SK-N-SH (cell line): ENCODE measurements around the gene ACOXL. TPM values are rescaled to one million over a fixed set of nuclear protein-coding genes. Genes with fewer than 3 reads are reported as not detected.

Source experiments
- CTCF ChIA-PET: fragments of 300-600, 350-600 bp; formaldehyde crosslinking; extraction: SDS; loops from one replicate; lab custom pipeline; 2021; lab: Yijun Ruan, JAX
- POLR2A ChIA-PET: fragments of 350-600 bp; sonication (Branson Sonifier 250); formaldehyde crosslinking; extraction: SDS; loops from one replicate; lab custom pipeline; 2020; ENCODE audit warnings: antibody characterized with exemption, inconsistent platforms; lab: Yijun Ruan, JAX
- DNase-seq: peaks from one replicate; pipeline ENCODE4 v3.0.0; 2012
- H2AFZ ChIP-seq: fragments of 200-600 bp; sonication (generic); 2 replicates; pipeline ENCODE4 v1.8.1; 2016; ENCODE audit warnings: antibody characterized with exemption, mild to moderate bottlenecking, low read depth
- H3F3A ChIP-seq: fragments of 200-600 bp; sonication (generic); replicated peaks from 2 replicates; pipeline ENCODE3; 2016; ENCODE audit warnings: antibody characterized with exemption, mild to moderate bottlenecking; ENCODE audit not compliant: insufficient read depth
- H3K27ac ChIP-seq, 2 experiments: fragments of 200-500 bp in 1 of 2; fragments of 200-600 bp in 1 of 2; sonication (Bioruptor generic) in 1 of 2; sonication (generic), shearing (Covaris generic) in 1 of 2; 2 replicates each; pipeline versions ENCODE4 v1.5.1 to v1.6.1; 2014 to 2016; ENCODE audit warnings: low read depth in 2 of 2, inconsistent platforms in 1 of 2, low read length in 1 of 2, mild to moderate bottlenecking in 1 of 2, mixed read lengths in 1 of 2
- H3K27me3 ChIP-seq: fragments of 200-600 bp; sonication (generic), shearing (Covaris generic); 2 replicates; pipeline ENCODE4 v1.6.1; 2016; ENCODE audit warnings: mixed run types; ENCODE audit not compliant: insufficient read depth
- H3K36me3 ChIP-seq, 2 experiments: fragments of 200-500 bp in 1 of 2; fragments of 200-600 bp in 1 of 2; sonication (Bioruptor generic) in 1 of 2; sonication (generic) in 1 of 2; replicated peaks in 1 of 2; 2 replicates each; pipeline versions ENCODE3 to v1.5.1; 2014 to 2016; ENCODE audit warnings: low read length in 1 of 2, mild to moderate bottlenecking in 1 of 2; ENCODE audit not compliant: insufficient read depth in 2 of 2, control insufficient read depth in 1 of 2
- H3K4me1 ChIP-seq, 2 experiments: fragments of 200-500 bp in 1 of 2; fragments of 200-600 bp in 1 of 2; sonication (Bioruptor generic) in 1 of 2; sonication (generic), shearing (Covaris generic) in 1 of 2; 2 replicates each; pipeline versions ENCODE4 v1.5.1 to v1.6.1; 2014 to 2016; ENCODE audit warnings: low read depth in 1 of 2, low read length in 1 of 2, mixed run types in 1 of 2; ENCODE audit not compliant: insufficient read depth in 2 of 2, control insufficient read depth in 1 of 2
- H3K4me2 ChIP-seq: fragments of 200-600 bp; sonication (generic), shearing (Covaris generic); 2 replicates; pipeline ENCODE4 v1.6.1; 2017; ENCODE audit warnings: mixed run types
- H3K4me3 ChIP-seq, 2 experiments: fragments of 200-500 bp in 1 of 2; fragments of 200-600 bp in 1 of 2; sonication (Bioruptor generic) in 1 of 2; sonication (generic), shearing (Covaris generic) in 1 of 2; 2 replicates each; pipeline versions ENCODE4 v1.5.1 to v1.8.1; 2014 to 2016; ENCODE audit warnings: low read depth in 2 of 2, inconsistent platforms in 1 of 2, low read length in 1 of 2, mild to moderate bottlenecking in 1 of 2, mixed read lengths in 1 of 2, moderate library complexity in 1 of 2
- H3K79me2 ChIP-seq: fragments of 200-600 bp; sonication (generic); 2 replicates; pipeline ENCODE4 v1.8.1; 2017; ENCODE audit warnings: mild to moderate bottlenecking; ENCODE audit not compliant: insufficient read depth
- H3K9ac ChIP-seq: fragments of 200-600 bp; sonication (generic); 2 replicates; pipeline ENCODE4 v1.6.1; 2017; ENCODE audit warnings: mixed run types
- H3K9me2 ChIP-seq: fragments of 200-600 bp; sonication (generic); 2 replicates; pipeline ENCODE4 v1.6.1; 2017; ENCODE audit warnings: mixed run types
- H3K9me3 ChIP-seq: fragments of 200-600 bp; sonication (generic); 2 replicates; pipeline ENCODE4 v1.6.1; 2017; ENCODE audit warnings: mixed run types, mild to moderate bottlenecking, moderate library complexity
- H4K20me1 ChIP-seq: fragments of 200-600 bp; sonication (generic); 2 replicates; pipeline ENCODE4 v1.6.1; 2017; ENCODE audit warnings: mild to moderate bottlenecking, mixed run types; ENCODE audit not compliant: insufficient read depth
- CHD2 ChIP-seq: fragments of 150-350 bp; IDR thresholded peaks from 2 replicates; pipeline ENCODE4 v1.6.1; 2018; ENCODE audit warnings: low read length; ENCODE audit not compliant: partially characterized antibody
- ELF1 ChIP-seq: IDR thresholded peaks from 2 replicates; pipeline ENCODE4 v1.4.0; 2012
- EZH2phosphoT487 ChIP-seq: fragments of 200-600 bp; sonication (generic); IDR thresholded peaks from 2 replicates; pipeline ENCODE4 v1.6.1; 2017; ENCODE audit warnings: low read depth, mixed run types, mild to moderate bottlenecking, antibody characterized with exemption, moderate library complexity, borderline replicate concordance
- FOSL2 ChIP-seq: IDR thresholded peaks from 2 replicates; pipeline ENCODE4 v1.4.0; 2012; ENCODE audit warnings: low read depth, mild to moderate bottlenecking, moderate library complexity, borderline replicate concordance
- FOXJ3 ChIP-seq: sonication (generic); formaldehyde crosslinking; IDR thresholded peaks from 2 replicates; pipeline ENCODE4 v1.5.1; 2020; ENCODE audit warnings: mild to moderate bottlenecking, missing genetic modification reagents
- FOXM1 ChIP-seq: IDR thresholded peaks from 2 replicates; pipeline ENCODE4 v1.4.0; 2012; ENCODE audit warnings: low read depth, mild to moderate bottlenecking
- JUND ChIP-seq: IDR thresholded peaks from 2 replicates; pipeline ENCODE4 v1.4.0; 2012
- MXI1 ChIP-seq: IDR thresholded peaks from 2 replicates; pipeline ENCODE4 v1.6.1; 2012; ENCODE audit warnings: mild to moderate bottlenecking, low read depth, low read length, improper control_type of control experiment
- NFIC ChIP-seq: IDR thresholded peaks from 2 replicates; pipeline ENCODE4 v1.4.0; 2012; ENCODE audit warnings: borderline replicate concordance
- NRF1 ChIP-seq: IDR thresholded peaks from 2 replicates; pipeline ENCODE4 v1.6.1; 2012; ENCODE audit warnings: low read depth, mild to moderate bottlenecking, low read length
- PBX3 ChIP-seq: IDR thresholded peaks from 2 replicates; pipeline ENCODE4; 2012
- POLR2AphosphoS5 ChIP-seq: IDR thresholded peaks from 2 replicates; pipeline ENCODE4 v1.6.1; 2012; ENCODE audit warnings: low read depth, low read length
- RCOR1 ChIP-seq: fragments of 150-350 bp; IDR thresholded peaks from 2 replicates; pipeline ENCODE4 v1.6.1; 2017; ENCODE audit warnings: antibody characterized with exemption, low read length
- RFX5 ChIP-seq: IDR thresholded peaks from 2 replicates; pipeline ENCODE4 v1.6.1; 2012; ENCODE audit warnings: mild to moderate bottlenecking, improper control_type of control experiment, low read length
- RXRA ChIP-seq: IDR thresholded peaks from 2 replicates; pipeline ENCODE4 v1.4.0; 2012; ENCODE audit warnings: low read depth, mild to moderate bottlenecking, borderline replicate concordance
- SIN3A ChIP-seq: IDR thresholded peaks from 2 replicates; pipeline ENCODE4 v1.6.1; 2012; ENCODE audit warnings: low read depth, mild to moderate bottlenecking, low read length, moderate library complexity, borderline replicate concordance
- SMC3 ChIP-seq: IDR thresholded peaks from 2 replicates; pipeline ENCODE4 v1.6.1; 2012; ENCODE audit warnings: low read depth, low read length, improper control_type of control experiment
- TAF1 ChIP-seq: IDR thresholded peaks from 2 replicates; pipeline ENCODE4 v1.6.1; 2012; ENCODE audit warnings: low read depth, mild to moderate bottlenecking, low read length, moderate library complexity, borderline replicate concordance
- TCF12 ChIP-seq: IDR thresholded peaks from 2 replicates; pipeline ENCODE4 v1.4.0; 2012
- TEAD4 ChIP-seq: IDR thresholded peaks from 2 replicates; pipeline ENCODE4 v1.4.0; 2012; ENCODE audit warnings: mild to moderate bottlenecking, borderline replicate concordance; ENCODE audit not compliant: insufficient read depth
- YY1 ChIP-seq: IDR thresholded peaks from 2 replicates; pipeline ENCODE4 v1.4.0; 2012; ENCODE audit warnings: low read depth, mild to moderate bottlenecking
- ZBTB33 ChIP-seq: IDR thresholded peaks from 2 replicates; pipeline ENCODE4 v1.4.0; 2012; ENCODE audit warnings: low read depth, borderline replicate concordance
- WGBS: methylation state at CpG from one replicate; pipeline ENCODE4 v1.1.6; 2017; ENCODE audit warnings: low lambda C conversion rate; 5-methylcytosine and 5-hydroxymethylcytosine counted together
- polyA plus RNA-seq, 3 experiments: library from polyadenylated mRNA; depleted of rRNA; stranded (reverse); fragments of >200 nt; gene quantifications; 2 replicates each; pipeline ENCODE4 v1.2.3, GENCODE V29; 2012

Gene ACOXL
- polyA plus RNA-seq, 1 of the 3 experiments (the other 2 are of a cell fraction), result not detected

- 17% methylated on average over 1 of the region's 1 CpG for WGBS
- Histone ChIP-seq H3K27me3 (peaks cover 5% of the 10 kb centered on the region), H3K4me1 (peaks cover 0 to under 1% of the 10 kb centered on the region in 2 experiments; a peak in 1 of 4 replicates), H3F3A (no peaks in the 10 kb centered on the region), H3K79me2 (no peaks in the 10 kb centered on the region), H3K36me3 (no peaks in the 10 kb centered on the region), H4K20me1 (no peaks in the 10 kb centered on the region), H3K4me2 (no peak overlapping the region), H2AFZ (no peak overlapping the region), H3K9ac (no peak overlapping the region), H3K9me3 (no peaks in the 10 kb centered on the region), H3K27ac (no peak overlapping the region), H3K4me3 (no peak overlapping the region), H3K9me2 (no peaks in the 10 kb centered on the region)
- DNase-seq, result no peak
- ChIA-PET CTCF (interaction anchor here (0.7 to 2.2 kb wide), 2 partner anchors 10 to 29 kb away, joined by 3 to 11 read pairs; no protein-coding TSS in a partner anchor), POLR2A (no interaction called here)
- TF ChIP-seq YY1, result no peak
- no peak for TF ChIP-seq TCF12
- TF ChIP-seq NRF1, result no peak
- TF ChIP-seq FOXM1, result no peak
- TF ChIP-seq NFIC, result no peak
- no peak for TF ChIP-seq TAF1
- TF ChIP-seq POLR2AphosphoS5, result no peak
- TF ChIP-seq TEAD4, result no peak
- TF ChIP-seq FOXJ3 (CRISPR knock-in tag), result no peak
- TF ChIP-seq CHD2, result no peak
- TF ChIP-seq SIN3A, result no peak
- no peak for TF ChIP-seq EZH2phosphoT487
- no peak for TF ChIP-seq SMC3
- no peak for TF ChIP-seq FOSL2
- TF ChIP-seq ZBTB33, result no peak
- no peak for TF ChIP-seq ELF1
Measured at GRCh38 chr2:110764931-110765330, 32.6 kb downstream of the ACOXL start.

- ChIA-PET POLR2A (no interaction called here), CTCF (interaction anchor here (9.1 kb wide), 1 partner anchor 11 kb away, joined by 59 read pairs; no protein-coding TSS in a partner anchor)
- Histone ChIP-seq H3K27ac (no peak overlapping the region), H3F3A (no peaks in the 10 kb centered on the region), H3K4me3 (no peak overlapping the region), H3K4me1 (peaks cover 0 to 13% of the 10 kb centered on the region in 2 experiments; a peak in 3 of 4 replicates), H3K9me3 (no peaks in the 10 kb centered on the region), H4K20me1 (no peaks in the 10 kb centered on the region), H3K27me3 (peaks cover 16% of the 10 kb centered on the region), H3K36me3 (no peaks in the 10 kb centered on the region), H3K9me2 (no peaks in the 10 kb centered on the region), H2AFZ (no peak overlapping the region), H3K9ac (no peak overlapping the region), H3K4me2 (no peak overlapping the region), H3K79me2 (no peaks in the 10 kb centered on the region)
- WGBS, result 32% methylated on average over 2 of the region's 3 CpGs
- no peak for DNase-seq
- no peak for TF ChIP-seq MXI1
- TF ChIP-seq RCOR1, result no peak
- TF ChIP-seq NFIC, result no peak
- no peak for TF ChIP-seq ELF1
- no peak for TF ChIP-seq JUND
- TF ChIP-seq RXRA, result no peak
- no peak for TF ChIP-seq PBX3
- TF ChIP-seq TEAD4, result no peak
- TF ChIP-seq RFX5, result no peak
Measured at GRCh38 chr2:110766291-110766690, 33.9 kb downstream of the ACOXL start.
